ENCODE data around the gene REPS1.

The REPS1 gene

DNA sequence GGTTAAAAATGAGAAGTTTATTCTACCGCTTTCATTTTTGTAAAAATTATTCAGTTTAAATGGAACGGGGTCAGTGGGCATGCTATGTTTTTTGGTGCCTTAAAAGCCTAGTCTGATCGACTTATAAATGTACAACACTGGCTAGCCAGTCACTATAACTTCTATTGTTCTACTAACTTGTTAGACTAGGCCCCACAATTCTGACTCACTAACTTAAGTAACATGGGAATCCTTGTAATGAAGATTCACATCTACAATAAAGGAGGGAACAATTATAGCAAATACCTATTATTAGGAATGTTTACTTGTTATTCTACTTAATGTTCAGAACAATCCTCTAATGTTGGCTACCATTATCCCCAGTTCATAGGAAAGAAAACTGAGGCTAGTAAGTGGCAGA, 28.5 kb downstream of the REPS1 start:
- H3K4me2 ChIP-seq (ENCODE audit: low read depth, low read length, poor library complexity, severe bottlenecking), result no peak overlapping the region
- no peak for TF ChIP-seq EZH2phosphoT487 (IDR thresholded peaks at IDR 0.05; ENCODE audit: borderline replicate concordance)
- TF ChIP-seq, protein P1, sequence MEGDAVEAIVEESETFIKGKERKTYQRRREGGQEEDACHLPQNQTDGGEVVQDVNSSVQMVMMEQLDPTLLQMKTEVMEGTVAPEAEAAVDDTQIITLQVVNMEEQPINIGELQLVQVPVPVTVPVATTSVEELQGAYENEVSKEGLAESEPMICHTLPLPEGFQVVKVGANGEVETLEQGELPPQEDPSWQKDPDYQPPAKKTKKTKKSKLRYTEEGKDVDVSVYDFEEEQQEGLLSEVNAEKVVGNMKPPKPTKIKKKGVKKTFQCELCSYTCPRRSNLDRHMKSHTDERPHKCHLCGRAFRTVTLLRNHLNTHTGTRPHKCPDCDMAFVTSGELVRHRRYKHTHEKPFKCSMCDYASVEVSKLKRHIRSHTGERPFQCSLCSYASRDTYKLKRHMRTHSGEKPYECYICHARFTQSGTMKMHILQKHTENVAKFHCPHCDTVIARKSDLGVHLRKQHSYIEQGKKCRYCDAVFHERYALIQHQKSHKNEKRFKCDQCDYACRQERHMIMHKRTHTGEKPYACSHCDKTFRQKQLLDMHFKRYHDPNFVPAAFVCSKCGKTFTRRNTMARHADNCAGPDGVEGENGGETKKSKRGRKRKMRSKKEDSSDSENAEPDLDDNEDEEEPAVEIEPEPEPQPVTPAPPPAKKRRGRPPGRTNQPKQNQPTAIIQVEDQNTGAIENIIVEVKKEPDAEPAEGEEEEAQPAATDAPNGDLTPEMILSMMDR (conservative IDR thresholded peaks at IDR 0.05; ENCODE audit: low read length), result no peak
- no peaks in the 10 kb centered on the region for H3K9me3 ChIP-seq (ENCODE audit: insufficient read depth, low read depth, low read length)

DNA sequence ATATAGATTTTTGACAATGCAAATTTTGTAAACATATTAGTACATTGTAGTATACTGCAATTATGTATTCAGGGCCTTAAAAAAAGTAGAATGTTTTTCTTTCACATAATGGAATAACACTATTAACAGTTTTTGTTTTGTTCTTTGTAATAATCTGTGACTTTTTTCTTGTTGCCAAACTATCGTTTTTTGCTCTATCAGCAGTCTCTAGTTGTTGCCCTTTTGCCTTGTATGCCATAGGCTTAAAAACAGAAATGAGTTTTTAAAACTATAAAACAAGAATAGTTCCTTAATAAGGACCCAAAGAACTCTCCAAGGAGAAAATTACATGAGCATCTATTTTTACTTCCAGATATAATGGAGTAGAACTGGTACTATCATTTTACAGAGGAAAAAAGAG, 29.5 kb downstream of the REPS1 start:
- Histone ChIP-seq H3K4me1 (ENCODE audit: insufficient read depth, low read length, poor library complexity, severe bottlenecking) (peaks cover 19% of the 10 kb centered on the region), H3K36me3 (ENCODE audit: insufficient read depth, low read length) (no peaks in the 10 kb centered on the region), H3K9ac (ENCODE audit: low read depth, low read length, poor library complexity, severe bottlenecking) (no peak overlapping the region), H3K9me2 (replicated peaks; ENCODE audit: low read depth, low read length) (no peaks in the 10 kb centered on the region), H4K20me1 (ENCODE audit: insufficient read depth, low read length, poor library complexity, severe bottlenecking) (peaks cover 91% of the 10 kb centered on the region), H2AFZ (ENCODE audit: low read length) (no peak overlapping the region), H3K4me2 (ENCODE audit: low read depth, low read length, poor library complexity, severe bottlenecking) (peak overlapping the region; percentile 58), H3K4me3 (ENCODE audit: low read length, poor library complexity, severe bottlenecking) (no peak overlapping the region), H3K27me3 (ENCODE audit: insufficient read depth, low read length, poor library complexity, severe bottlenecking) (no peaks in the 10 kb centered on the region), H3K9me3 (ENCODE audit: insufficient read depth, low read depth, low read length) (no peaks in the 10 kb centered on the region), H3F3A (ENCODE audit: low read depth) (no peaks in the 10 kb centered on the region), H3K79me2 (ENCODE audit: insufficient read depth, low read length) (peaks cover 89% of the 10 kb centered on the region)
- TF ChIP-seq, protein P1 (conservative IDR thresholded peaks at IDR 0.05; ENCODE audit: low read length), result no peak
- TF ChIP-seq EZH2phosphoT487 (IDR thresholded peaks at IDR 0.05; ENCODE audit: borderline replicate concordance), result no peak

More for the DNA sequence above, 28.5 kb downstream of the REPS1 start:
- Histone ChIP-seq H3K9ac (ENCODE audit: low read depth, low read length, poor library complexity, severe bottlenecking) (no peak overlapping the region), H3K9me2 (replicated peaks; ENCODE audit: low read depth, low read length) (no peaks in the 10 kb centered on the region), H4K20me1 (ENCODE audit: insufficient read depth, low read length, poor library complexity, severe bottlenecking) (peaks cover 88% of the 10 kb centered on the region), H3K79me2 (ENCODE audit: insufficient read depth, low read length) (peaks cover 85% of the 10 kb centered on the region), H3K4me1 (ENCODE audit: insufficient read depth, low read length, poor library complexity, severe bottlenecking) (peaks cover 19% of the 10 kb centered on the region), H3K4me3 (ENCODE audit: low read length, poor library complexity, severe bottlenecking) (no peak overlapping the region), H3F3A (ENCODE audit: low read depth) (no peaks in the 10 kb centered on the region), H3K27me3 (ENCODE audit: insufficient read depth, low read length, poor library complexity, severe bottlenecking) (no peaks in the 10 kb centered on the region), H3K36me3 (ENCODE audit: insufficient read depth, low read length) (no peaks in the 10 kb centered on the region), H2AFZ (ENCODE audit: low read length) (no peak overlapping the region)

GRCh38 chr6:138957903-138958302, 30.1 kb downstream of the REPS1 start:
- Histone ChIP-seq H3K4me2 (ENCODE audit: low read depth, low read length, poor library complexity, severe bottlenecking) (peak overlapping the region; percentile 58), H3K4me3 (ENCODE audit: low read length, poor library complexity, severe bottlenecking) (peak overlapping the region; percentile 19), H3K4me1 (ENCODE audit: insufficient read depth, low read length, poor library complexity, severe bottlenecking) (peaks cover 19% of the 10 kb centered on the region), H3K9me3 (ENCODE audit: insufficient read depth, low read depth, low read length) (no peaks in the 10 kb centered on the region), H3K36me3 (ENCODE audit: insufficient read depth, low read length) (no peaks in the 10 kb centered on the region), H3K9ac (ENCODE audit: low read depth, low read length, poor library complexity, severe bottlenecking) (no peak overlapping the region), H3K9me2 (replicated peaks; ENCODE audit: low read depth, low read length) (no peaks in the 10 kb centered on the region), H4K20me1 (ENCODE audit: insufficient read depth, low read length, poor library complexity, severe bottlenecking) (peaks cover 87% of the 10 kb centered on the region), H2AFZ (ENCODE audit: low read length) (no peak overlapping the region), H3K79me2 (ENCODE audit: insufficient read depth, low read length) (peaks cover 89% of the 10 kb centered on the region), H3F3A (ENCODE audit: low read depth) (no peaks in the 10 kb centered on the region), H3K27me3 (ENCODE audit: insufficient read depth, low read length, poor library complexity, severe bottlenecking) (no peaks in the 10 kb centered on the region)
- TF ChIP-seq EZH2phosphoT487 (IDR thresholded peaks at IDR 0.05; ENCODE audit: borderline replicate concordance), result 0 out of 2 replicates have a peak, but pooled peaks have one; percentile 27
- TF ChIP-seq, protein P1 (conservative IDR thresholded peaks at IDR 0.05; ENCODE audit: low read length), result no peak

Measured in Loucy (cell line).